Measurements from ENCODE around the gene GALNT1.

GALNT1 gene

DNA sequence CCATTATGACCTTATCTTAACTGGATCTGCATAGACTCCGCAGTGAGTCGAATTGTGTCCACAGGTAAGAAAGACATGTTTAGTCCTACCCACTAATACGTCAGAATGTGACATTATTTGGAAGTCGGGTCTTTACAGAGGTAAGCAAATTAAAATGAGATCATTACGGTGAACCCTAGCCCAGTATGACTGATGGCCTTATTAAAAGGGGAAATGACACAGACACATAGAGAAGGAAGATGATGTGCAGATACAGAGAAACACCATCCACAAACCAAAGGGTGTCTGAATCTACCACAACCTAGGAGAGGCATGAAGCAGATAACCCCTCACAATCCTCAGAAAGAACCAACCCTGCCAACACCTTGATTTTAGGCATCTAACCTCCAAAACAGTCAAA, 135.6 kb downstream of the GALNT1 start:
- DNase-seq (ENCODE audit: low read depth): no peak

DNA sequence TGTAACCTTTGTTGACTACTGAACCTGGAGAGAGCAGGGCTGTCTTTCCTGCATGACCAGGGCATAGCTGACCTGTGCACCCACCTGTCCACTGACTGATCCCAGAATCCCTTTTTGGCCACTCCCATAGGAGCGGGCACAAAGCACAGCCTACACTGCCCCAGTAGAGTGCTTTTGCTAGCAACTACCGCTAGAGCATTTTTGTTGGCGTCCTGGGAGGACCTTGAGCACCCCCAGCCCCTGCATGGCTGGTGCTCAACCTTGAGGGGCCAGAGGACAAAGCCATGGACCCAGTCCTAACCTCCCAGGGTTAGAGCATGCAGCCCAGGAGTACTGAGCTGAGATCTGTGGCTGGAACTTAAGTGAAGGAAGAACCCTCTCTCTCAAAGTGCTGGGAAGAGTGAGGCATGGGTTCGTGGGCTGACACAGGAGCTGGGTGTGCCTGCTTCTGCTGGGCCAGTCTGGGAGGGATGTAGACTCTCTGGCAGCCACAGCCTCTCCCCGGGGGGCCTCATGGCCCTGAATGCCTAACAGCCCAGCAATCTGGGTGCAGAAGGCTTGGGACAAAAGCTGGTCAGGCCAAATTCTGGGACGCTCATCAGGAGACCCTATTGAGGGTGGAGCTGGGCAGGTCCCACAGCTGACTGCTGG, 140.0 kb downstream of the GALNT1 start:
- no peak for DNase-seq (ENCODE audit: low read depth)

DNA sequence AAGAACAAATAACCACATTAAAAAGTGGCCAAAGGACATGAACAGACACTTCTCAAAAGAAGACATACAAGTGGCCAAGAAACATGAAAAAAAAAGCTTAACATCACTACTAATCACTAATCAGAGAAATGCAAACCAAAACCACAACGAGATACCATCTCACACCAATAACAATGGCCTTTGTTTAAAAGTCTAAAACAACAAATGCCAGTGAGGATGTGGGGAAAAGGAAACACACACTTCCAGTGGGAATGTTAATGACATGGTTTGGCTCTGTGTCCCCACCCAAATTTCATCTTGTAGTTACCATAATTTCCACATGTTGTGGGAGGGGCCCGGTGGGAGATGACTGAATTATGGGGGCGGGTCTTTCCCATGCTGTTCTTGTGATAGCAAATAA, 147.1 kb downstream of the GALNT1 start:
- DNase-seq (ENCODE audit: low read depth): no peak

DNA sequence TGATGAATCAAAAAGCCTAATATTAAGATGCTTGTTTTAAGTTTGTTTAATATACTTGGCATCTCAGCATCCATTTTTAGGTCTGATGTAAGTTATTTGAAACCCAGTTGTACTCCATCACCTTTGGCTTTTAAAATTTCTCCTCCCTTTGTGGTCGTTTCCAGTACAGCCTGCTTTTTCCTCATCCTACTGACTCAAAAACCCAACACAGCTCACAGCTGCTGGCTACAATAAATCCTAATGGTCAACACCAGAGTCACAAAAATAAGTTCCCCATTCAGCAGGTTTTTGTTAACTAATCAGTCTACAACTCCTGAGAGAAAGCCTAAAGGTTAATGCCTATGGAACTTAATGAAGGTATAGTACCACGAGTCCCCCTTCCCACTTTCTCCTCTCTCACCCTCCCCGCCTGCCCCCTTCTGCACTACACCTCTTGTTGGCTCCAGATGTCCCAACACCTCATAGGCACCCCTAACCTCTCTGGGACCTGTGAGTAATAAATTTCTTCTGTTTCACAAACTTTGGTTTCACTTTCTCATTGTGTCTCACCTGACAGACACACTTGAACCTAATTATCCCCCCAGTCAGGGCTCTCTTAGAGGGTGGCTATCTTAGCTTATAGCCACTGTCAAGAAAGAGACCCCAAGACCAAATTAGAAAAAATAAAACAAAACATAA, 148.6 kb downstream of the GALNT1 start:
- no peak for DNase-seq (ENCODE audit: low read depth)

DNA sequence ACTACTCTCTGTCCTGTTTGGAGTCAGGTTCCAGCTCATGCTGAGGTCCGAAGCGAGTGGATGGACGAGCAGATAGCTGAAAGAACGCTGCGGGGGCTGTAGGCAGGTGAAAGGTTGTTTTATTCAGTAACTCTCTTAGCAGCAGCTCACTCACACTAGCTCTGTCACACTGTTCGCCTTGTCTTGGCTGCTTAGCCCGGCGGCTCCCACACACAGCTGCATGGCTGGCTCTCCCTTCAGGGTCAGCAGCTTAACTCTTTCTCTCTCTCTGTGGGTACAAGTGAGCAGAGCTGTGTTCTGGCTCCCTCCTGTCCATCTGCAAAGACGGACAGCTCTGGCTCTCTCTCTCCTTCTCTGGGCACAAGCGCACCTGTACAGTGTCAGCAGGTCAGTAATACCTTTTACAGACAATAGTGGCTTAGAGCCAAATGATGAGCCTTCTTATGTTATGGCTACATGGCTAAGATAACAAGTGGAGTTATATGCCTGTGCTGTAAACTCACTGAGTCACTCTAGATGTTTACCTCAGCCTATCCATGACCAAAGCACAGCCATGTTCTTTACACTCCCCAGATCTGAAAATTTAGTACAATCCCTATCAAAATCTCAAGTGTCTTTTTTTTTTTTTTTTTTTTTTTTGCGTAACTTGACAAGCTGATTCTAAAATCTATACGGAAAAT, 149.3 kb downstream of the GALNT1 start:
- no peak for DNase-seq (ENCODE audit: low read depth)

DNA sequence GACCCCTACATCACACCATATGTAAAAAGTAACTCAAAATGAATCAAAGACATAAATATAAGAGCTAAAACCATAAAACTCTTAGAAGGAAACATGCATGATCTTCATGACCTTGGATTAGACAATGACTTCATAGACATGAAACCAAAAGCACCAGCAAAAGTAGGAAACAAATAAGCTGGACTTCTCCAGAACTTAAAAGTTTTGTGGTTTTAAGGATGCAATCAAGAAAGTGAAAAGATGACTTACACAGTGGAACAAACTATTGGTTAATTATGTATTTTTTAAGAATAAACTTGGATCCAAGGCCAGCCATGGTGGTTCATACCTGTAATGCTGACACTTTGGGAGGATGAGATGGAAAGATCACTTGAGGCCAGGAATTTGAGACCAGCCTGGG, 150.2 kb downstream of the GALNT1 start:
- DNase-seq (ENCODE audit: low read depth): no peak

DNA sequence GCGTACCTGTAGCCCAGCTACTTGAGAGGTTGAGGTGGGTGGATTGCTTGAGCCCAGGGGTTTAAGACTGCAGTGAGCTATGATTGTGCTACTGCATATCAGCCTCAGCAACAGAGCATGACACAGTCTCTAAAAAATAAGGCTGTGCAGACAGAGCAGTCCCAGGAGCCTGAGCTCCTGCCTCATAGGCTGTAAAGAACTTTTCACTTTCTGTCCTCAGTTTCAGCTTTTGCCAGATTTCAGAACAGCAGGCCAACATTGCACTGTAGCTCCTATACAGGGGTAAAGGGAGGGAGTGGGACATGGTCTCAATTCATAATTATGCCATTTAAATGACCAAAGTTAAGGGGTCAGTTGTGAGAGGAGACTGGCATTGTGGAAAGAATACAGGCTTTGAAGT, 150.6 kb downstream of the GALNT1 start:
- no peak for DNase-seq (ENCODE audit: low read depth)

DNA sequence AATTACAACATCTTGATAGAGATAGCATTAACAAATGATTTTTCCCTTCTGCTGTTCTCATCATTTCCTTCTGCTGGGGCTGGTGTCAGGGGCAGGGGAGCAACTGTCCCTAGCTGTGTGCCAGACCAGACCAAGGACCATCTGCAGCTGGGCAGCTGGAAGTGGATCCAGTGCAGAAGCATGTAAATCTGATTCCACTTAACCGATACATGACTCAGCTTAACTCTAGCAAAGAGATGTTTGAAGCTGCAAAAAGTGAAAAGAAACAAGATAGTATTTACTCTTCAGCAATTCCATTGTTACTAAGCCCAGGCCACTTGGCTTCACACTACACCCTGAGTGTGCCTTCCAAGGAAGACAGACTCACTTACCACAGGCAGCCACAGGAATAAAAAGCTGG, 151.1 kb downstream of the GALNT1 start:
- DNase-seq (ENCODE audit: low read depth): no peak

DNA sequence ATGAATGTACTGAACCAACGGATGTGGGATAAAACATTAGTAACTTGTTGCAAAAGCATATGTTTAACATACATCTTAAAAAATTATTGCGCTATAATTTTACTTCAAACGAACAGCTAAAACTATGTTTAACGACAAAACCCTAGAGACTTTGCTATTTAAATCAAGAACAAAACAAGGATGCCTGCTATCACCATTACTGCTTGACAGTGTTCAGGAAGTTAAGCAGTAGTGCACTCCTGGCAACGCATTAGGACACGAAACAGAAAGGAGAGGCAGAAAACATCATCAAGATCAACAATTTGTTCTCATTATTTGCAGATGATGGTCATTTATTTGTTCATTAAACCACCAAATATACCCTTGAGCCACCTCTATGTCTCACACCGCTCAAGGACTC, 151.9 kb downstream of the GALNT1 start:
- no peak for DNase-seq (ENCODE audit: low read depth)

DNA sequence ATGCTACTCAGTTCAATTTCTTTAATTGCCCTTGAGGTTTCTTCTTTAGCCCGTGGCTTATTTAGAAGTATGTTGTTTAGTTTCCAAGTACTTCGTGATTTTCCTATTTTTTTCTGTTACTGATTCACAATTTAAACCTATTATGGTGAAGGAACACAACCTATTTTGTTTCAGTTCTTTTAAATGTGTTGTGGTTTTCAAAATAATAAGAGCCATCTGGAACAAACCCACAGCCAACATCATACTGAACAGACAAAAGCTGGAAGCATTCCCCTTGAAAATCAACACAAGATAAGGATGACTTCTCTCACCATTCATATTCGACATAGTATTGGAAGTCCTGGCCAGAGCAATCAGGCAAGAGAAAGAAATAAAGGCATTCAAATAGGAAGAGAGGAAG, 155.2 kb downstream of the GALNT1 start:
- DNase-seq (ENCODE audit: low read depth): no peak

DNA sequence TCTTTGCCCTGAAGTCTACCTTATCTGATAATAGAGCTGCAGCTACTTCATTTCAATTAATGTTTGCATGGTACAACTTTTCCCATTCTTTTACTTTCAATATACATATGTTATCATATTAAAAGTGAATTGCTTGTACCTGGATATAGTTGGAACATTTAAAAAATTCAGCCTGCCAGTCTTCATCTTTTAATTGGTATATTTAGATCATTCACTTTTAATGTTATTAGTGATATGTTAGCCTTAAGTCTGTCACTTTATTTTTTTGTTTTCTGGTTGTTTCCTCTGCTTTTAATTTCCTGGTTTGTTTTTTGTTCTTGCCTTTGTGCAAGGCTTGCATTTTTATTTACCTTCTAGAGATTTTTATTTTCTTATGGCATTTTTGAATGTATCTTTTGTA, 158.2 kb downstream of the GALNT1 start:
- no peak for DNase-seq (ENCODE audit: low read depth)

DNA sequence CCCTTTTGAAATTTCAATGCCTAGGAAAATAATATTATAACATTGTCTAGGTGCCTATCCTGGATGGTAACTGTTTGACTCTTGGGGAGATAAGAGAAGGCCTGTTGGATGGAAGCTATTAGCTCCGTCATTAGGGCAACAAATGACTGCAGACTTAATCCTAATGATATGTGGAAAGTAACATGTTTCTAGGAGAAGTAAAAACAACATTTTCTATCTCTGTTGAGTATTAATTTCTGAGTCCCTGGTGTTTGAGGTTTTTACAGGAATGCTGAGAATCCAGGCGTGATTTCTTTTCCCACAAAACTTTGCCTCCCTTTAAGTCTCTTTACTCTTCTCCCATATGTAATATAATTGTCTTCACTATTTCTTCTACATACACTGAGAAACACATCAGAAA, 159.1 kb downstream of the GALNT1 start:
- DNase-seq (ENCODE audit: low read depth): no peak

DNA sequence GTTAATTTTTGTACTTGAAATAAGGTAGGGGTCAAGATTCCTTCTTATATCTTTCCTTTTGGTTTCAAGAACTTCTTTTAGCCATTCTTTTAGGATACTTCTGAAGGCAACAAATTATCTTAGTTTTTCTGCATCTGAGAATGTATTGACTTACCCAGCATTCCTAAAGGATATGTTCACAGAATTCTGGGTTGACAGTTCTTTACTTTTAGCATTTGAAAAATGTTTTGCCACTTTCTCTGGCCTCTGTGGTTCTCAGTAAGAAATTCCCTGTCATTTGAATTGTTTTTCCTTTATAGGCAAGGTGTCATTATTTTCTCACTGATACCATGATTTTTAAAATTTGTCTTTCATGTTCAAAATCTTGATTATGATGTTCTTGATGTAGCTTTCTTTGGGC, 162.4 kb downstream of the GALNT1 start:
- DNase-seq (ENCODE audit: low read depth): no peak

DNA sequence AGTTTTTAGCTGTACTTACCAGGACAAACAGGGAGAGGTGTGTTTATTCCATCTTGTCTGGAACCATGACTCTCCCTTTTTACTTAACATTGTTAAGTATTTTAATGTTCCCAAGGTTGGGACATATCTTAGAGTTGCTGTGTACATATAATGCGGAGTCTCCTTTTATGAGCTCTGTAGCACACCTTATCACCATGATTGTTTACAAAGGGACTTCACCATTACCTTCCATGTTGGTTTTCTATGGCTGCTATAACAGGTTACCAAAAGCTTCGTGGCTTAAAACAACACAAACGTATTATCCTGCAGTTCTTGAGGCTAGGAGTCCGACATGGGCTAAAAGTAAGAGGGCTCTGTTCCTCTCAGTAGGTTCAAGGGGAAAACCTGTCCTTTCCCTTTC, 164.3 kb downstream of the GALNT1 start:
- DNase-seq (ENCODE audit: low read depth): no peak

DNA sequence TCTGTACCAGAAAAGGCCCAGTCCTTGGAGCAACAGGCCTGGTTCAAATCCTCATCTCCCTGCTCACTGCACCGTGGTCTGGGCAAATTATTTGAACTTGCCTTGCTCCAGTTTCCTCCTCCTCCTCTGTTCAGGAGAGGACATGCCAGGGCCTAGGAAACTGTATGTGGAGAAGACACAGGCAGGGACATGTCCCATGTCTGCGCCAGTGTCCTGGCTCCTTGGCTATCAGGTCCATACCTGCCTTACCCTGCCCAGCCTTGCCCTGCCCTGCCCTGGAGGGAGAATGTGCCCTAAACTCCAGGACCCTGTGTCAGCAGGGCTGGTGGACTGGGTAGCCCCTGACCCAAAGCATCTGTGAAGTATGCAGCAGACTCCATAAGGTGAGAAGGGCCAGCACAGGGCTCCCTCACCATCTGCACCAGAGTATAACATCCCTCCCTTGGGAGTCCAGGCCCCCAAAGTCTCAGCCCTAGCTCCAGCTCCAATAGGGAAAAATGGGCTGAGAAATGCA, 165.3 kb downstream of the GALNT1 start:
- DNase-seq (ENCODE audit: low read depth): no peak

DNA sequence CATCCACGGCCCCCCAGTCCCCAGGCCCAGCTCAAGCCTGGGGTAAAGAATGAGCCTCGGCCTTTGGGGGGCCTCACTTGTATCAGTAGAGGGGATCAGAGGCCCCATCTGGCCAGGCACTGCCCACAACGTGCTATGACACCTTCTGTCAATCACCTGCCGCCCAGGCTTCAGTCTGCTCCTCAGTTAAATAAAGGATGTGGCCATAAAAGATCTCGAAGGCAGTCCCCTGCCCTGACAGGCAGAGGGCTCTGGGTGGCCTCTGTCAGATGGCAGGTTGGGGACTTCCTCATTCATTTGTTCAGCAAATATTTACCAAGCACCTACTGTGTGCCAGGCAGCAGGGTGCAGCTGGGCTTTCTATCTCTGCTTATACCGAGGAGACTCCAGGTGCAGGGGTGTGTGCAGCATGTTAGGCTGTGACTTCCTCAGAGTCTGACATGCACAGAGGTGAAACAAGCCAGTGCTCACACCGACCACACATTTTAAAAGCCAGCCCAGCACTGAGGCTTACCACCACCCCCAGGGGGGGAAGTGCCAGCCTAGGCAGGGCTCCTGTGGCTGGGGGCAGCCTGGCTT, 166.4 kb downstream of the GALNT1 start:
- DNase-seq (ENCODE audit: low read depth): no peak

DNA sequence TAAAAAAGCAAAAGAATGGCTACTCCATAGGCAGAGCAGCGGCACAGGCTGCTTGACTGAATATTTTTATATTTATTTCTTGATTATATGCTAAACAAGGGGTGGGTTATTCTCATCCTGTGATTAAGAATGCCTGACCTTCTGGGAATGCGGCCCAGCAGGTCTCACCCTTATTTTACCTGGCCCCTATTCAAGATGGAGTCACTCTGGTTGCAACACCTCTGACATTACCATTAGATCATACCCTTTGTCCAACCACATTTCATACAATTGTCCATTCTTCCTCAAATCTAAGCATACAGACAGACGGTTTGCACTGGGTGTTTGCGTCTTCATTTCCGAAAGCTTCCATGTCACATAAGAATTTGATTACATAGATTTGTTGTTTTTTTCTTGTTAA, 168.2 kb downstream of the GALNT1 start:
- no peak for DNase-seq (ENCODE audit: low read depth)

DNA sequence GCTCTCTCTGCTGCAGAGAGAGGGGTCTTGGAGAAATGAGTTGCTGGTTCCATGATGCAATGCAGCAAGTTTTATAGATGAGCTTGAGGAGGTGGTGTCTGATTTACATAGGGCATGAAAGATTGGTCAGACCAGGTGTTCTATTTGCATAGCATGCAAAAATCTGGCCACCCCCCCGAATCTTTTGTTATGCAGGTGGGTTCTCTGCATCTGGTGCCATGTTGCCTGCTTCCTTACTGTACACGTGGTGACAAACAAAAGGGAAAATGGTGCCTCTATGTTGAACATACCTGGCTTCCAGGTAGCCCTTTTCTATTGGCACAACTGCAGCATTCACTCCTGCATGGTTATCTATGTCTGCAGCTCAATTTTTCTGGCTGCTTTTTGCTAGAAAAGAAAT, 169.4 kb downstream of the GALNT1 start:
- no peak for DNase-seq (ENCODE audit: low read depth)

DNA sequence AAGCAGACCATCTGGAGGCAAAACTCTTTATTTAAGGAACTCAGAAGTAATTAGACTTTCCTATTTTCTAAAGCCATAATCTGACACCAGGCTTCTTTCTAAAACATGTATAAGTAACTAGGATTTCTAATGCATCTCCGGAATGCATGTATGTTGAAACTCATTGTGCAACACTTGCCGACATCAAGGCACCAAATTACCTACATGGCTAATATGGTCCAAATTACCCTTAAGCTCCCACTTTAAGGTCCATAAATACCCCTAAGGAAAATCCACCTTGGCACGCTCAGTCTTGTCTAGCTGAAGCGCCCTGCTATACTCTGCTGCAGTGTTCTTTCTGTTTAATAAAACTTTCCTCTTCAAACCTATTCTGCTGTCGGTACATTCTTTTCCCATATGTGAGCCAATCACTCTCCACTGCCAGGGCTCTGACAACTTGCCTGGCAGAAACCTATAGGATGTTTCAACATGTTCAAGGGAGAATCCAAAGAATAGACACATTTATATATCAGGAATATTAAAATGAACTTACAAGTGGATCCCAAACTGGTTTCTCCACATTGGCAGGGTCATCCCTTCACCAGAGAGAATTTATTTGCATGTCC, 171.9 kb downstream of the GALNT1 start:
- DNase-seq (ENCODE audit: low read depth): no peak

DNA sequence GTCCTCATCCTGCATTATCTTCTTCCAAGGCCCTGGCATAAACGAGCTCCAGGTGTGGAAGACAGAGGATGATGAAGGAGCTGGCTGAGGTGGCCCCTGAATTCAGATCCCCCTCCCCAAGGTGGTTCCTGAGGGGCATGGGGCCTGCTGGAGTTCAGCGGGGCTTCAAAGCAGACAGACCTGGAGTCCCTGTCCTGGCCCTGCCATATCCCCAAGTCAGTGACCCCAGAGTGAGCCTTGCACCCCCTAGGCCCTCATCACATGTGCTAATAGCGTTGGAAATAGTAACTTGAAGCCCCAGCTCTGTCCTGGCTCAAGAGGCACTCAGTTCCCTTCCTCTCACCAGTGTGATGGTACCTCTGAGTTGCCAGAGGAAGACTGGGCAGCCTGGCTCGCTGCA, 172.9 kb downstream of the GALNT1 start:
- DNase-seq (ENCODE audit: low read depth): no peak

DNA sequence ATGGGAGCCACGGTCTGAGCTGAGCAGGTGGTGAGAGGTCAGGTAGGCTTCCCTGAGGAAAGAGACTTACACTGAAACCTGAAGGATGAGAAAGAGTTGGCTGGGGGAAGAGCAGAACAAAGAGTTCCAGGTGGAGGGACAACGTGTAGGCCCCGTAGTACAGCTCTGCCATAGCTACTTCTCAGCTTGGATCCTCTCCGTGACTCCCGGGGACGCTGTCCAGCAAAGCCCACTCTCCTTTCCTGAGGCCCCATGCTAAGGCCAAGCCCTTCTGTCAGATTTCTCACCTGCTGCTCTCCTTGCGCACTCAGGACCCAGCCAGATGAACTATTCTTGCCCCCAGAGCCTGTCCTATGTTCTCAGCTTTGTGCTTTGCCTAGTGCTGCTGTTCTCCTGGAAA, 173.8 kb downstream of the GALNT1 start:
- no peak for DNase-seq (ENCODE audit: low read depth)

DNA sequence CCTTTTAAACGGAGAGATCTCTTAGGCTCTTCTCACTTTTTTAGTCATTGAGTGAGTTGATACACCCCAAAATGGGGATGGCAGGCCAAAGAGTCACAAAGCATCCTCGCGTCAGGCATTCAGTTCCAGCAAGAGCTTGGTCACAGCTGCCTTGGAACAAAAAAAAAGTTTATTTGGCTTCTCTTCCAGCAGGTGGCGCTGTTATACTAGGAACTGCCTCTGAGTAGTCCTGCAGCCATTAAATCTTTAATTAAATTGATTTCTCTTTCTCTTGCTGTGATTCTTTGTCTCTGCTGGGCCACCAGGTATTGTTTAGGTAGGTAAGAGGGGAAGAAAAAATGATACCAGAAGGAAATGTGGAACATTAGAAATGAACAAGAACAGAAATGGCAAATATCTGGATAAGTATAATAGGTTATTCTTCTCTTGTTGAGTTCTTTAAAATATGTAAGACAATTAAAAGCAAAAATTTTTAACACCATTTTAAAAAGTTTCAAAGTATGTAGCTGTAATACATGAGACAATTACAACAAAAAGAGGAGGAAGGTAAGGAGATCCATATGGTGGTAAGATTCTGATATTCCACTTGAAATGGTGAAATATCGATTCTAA, 175.1 kb downstream of the GALNT1 start:
- peak; percentile 46 for DNase-seq (ENCODE audit: low read depth)
